GM19397 (cell line): ENCODE measurements around the gene AFTPH.

Experiments used
- ATAC-seq: cut with Tn5 transposase; IDR thresholded peaks from one replicate; pipeline ENCODE4 v1.9.1; 2021; ENCODE audit warnings: mild to moderate bottlenecking, moderate library complexity; ENCODE audit not compliant: unreplicated experiment

AFTPH gene

DNA sequence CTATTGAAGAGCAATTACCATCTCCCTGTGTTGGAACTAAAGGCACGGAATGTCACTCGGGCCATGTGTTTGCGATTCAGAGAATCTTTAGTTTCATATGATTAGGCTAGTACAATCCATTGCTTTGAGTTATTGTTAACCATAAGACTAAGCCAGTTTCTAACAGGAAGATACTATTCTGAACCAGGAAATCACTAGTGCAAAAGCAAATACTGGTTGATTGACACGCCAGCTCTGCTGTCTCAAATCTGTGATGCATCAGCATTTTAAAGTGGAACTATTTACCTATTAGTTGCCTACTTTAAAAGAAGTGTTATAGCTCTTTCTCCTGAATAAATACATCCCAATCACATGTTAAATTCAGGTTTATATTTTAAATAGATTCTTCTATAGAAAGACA lies 61.9 kb downstream of the AFTPH start:
- no peak for ATAC-seq

DNA sequence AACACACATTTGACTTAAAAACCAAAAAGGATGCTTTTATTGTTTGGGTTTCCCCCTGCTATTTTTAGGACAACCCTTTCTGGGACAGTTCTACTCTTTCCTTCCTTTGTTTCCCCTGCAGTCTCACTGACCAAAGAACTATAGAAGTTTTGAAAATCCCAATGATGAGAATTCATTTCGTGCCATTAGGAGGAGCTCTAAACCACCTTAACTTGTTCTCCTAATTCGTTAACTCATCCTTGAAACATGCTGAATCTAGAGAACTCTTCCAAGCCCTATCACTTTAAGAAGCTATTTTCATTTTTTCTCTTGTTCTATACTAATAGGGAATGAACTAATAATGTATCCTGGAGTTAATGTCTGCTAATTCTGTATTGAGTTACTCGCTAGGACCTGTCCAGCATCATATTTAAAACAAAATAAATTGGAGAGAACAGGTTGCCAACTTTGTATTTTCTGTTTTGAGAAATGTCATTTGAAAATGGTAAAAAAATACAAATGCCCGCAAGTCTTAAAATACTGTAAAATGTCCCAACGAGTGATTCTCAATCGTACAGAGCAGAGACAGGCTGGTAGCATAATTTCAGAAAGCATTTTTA lies 62.9 kb downstream of the AFTPH start:
- no peak for ATAC-seq

DNA sequence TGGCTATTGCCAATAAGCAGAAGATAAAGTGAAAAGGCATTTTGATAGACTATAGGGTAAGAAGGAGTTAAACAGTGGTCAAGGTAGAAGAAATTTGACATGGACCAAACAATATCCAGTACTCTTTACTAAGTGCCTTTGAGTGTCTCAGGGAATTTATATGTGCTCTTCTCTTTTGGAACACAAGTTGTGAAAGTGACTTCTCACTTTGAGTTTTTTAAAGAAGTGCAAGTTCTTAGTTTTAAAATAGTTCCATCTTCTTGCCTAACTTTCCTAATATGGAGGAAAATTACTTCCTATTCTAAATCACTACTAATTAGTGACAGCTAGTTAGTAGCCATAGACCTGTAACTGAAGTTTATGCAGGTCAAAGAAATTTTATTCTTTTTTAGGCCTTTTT lies 63.4 kb downstream of the AFTPH start:
- ATAC-seq: no peak

DNA sequence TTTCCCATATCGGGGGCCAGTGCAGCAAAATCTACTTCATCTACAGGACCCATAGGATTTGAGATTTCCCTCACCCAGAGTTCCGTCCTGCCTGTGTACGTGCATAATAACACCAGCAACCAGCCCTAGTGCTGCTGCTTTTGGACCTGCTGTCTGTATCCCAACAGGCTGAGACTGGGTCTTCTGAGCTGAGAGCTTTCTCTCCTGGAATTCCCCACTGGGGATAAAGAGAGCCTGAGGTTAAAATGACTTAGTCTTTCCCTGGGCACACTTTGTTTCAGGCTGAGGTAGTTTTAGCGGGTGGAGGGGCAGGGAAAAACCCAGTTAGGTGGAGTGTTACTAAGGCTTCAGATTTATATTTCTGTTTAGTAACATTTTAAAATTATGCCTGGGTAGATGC lies 67.1 kb downstream of the AFTPH start:
- ATAC-seq: no peak

DNA sequence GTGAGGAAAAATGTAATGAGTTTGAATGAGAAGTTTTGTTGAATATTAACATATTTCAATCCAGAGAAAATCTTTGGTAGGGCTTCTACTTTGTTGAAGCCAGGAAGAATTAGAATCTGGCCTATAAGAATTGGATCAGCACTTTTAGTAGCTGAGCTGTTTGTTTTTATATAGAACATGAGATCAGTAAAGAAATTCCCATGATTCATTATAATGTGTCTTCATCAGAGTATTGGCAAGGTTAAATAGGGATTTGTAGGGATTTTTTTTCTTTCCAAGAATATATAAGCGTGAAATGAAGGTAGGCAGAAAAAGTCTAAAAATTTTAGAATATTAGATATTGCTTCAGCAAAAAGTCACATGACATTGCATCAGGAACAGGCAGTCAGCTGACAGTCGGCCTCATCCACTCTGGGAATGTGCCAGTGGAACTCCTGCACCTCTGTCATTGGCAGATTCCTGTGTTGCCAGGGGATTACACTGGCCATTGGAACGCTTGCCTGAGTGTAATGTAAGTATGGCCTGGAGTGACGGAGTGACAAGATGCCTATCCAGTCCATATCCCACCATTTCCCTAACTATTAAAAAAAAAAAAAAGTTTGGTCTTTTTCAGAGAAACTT lies 69.0 kb downstream of the AFTPH start:
- ATAC-seq: no peak

DNA sequence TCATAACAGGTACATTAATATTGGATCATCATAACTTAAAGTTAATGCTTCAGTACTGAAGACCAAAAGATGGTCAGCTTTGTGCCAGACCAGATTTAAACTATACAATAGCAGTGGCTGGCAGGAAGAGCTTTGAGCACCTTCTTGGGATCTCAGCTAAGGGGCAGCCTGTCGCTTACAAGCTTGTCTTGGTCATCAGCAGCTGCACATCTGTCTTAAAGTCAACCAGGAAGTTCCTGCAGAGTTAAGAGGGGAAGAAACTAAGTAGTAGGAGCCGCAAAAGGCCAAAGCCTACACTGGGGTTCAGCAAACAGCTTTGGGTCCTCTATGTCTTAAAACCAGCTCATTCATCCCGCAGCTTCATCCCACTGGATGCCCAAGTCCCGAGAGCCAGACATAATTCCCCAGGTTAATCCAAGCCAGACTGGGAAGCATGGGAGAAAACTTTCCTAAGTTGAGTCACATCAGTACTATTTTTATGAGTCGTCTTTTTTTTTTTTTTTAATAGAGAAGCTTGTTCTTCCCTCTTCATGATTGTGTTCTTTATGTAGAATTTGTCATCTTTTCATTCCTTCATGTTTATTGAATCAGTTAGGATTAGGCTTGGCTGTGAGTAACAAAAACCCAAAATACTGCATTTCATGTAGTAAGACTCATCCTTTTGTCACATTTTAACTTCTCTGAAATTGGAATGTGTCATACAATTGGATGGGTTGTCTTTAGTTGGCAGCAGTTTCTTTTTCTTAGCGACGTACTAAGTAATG lies 70.3 kb downstream of the AFTPH start:
- ATAC-seq: no peak

DNA sequence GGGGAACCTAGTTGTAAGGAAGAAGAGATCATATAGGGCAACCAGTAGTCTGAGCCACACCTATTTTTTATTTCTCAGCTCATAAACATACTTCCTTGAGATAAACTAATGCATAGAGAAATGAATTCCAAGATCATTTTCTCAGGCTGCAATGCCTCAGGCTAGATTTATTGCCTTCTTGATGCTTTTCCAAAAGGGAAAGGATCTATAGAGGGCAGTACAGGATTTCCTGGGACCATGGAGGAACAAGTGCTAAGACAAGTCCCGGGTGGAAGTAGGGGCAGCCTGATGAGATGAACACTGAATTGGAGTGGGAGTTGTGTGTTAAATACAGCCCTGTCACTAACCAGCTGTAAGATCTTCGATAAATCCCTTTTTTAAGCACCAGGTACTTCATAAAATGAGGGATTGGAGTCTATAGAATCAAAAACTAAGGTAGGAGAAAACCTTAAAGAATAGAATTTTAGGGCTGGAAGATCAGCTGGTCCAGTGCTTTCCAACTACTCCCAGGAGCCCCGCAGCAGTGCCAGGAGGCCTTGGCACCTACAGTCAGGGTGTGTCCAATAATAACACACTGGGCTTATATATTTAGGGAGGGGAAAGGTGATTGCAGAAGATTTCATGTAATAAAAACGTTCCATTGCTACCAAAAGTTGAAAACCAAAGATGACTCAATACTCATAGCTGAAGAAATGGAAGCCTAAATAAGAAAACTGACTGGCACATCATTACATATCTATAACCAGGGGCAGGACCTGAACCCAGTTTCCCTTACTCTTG lies 71.5 kb downstream of the AFTPH start:
- ATAC-seq: no peak

DNA sequence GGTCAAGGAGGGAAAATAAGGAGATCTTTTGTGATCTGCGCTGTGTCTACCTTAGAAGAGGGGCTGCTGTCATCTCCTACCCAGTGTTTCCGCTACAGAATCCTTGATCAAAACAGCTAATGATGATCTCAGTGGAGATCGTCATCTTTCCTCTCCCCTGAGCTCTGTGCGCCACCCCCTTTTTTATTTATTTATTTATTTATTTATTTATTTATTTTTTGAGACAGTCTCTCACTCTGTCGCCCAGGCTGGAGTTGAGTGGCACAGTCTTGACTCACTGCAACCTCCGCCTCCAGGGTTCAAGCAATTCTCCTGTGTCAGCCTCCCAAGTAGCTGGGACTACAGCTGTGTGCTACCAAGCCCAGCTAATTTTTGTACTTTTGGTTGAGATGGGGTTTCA lies 74.1 kb downstream of the AFTPH start:
- no peak for ATAC-seq

DNA sequence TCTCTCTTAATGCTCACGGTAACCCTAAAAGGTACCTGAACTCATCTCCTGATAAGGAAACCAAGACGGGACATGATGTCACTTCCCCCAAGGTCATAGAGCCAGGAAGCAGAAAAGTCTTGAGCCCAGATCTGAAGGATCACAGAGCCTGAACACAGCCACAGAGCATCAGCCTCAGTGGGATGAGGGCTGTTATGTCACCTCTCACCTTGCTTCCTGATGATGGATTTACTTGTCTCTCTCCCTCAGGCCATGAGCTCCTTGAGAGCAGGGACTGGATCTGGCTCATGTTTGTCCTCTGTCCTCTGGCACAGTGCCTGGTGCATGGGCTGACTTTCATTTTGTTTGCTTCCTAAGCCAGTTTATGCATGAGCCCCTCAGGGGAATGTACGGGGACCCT lies 75.3 kb downstream of the AFTPH start:
- ATAC-seq: no peak

DNA sequence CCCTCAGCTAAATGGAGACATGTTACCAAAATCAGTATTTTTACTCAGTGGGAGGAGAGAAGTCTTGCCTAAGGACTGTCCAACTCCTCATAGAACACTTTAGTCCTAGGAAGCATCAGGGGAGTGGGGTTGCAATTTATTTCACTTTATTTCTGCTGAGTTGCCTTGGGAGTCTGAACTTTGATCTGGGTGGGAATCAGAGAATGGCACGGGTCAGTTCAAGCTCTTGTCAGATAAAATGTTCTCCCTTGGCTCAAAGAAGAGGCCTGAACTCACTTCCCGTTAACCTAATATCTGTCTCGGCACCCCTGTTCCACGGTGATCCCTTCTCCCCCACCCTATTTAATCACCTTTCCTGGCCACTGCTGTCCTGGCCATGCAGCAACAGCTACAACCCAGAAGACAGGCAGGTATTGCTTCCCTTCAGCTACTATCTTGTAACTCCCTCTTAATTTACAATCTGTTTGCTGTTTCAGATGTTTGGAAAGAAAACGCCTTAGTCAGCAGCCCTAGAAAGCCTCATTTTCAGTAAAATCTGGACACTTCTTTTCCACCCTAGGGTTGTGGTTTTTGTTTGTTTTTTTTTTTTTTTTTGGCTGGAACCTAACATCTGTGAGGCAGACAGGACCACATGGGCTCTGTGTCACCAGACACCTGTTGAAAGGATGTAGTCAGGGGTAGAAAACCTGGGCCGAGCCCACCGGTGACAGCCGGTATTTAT lies 77.1 kb downstream of the AFTPH start:
- no peak for ATAC-seq

DNA sequence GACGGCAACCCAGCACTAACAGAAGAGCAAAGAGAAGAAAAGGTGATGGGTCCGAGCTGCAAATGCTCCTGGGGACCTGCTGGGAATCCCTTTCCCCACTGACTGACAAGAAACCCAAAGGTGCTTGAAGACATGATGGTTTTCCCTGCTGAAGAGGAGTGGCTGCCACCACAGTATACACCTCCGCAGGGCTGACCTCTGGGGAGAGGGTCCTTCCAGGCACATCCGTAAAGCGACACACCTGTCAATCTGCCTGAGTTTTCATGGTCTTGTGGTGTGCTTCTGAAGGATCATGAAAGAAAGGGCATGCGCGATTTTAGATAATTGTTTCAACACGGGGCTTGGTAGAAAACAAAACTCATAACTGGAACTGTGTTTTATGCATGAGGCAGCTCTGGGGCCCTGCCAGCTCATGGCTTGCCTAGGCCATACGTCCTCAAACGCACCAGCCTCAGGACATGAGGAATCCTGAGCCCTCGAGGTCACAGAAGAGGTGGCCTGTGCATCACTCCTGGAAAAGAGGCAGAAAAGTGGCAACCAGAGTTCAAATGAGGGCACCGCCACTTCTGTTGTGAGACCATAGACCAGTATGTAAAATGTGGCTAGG lies 77.8 kb downstream of the AFTPH start:
- ATAC-seq: no peak

DNA sequence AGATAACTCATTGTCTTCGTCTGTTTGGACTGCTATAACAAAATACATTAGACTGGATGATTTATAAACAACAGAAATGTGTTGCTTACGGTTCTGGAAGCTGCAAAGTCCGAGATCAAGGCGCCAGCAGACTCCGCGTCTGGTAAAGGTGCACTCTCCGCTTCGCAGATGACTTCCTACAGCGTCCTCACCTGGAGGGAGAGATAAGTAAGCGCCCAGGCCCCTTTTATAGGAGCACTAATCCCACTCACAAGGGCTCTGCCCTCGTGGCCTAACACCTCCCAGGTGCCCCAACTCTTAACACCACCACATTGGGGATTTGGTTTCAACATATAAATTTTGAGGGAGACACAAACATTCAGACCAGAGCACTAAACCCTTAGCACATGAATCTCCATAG lies 78.3 kb downstream of the AFTPH start:
- ATAC-seq: no peak

DNA sequence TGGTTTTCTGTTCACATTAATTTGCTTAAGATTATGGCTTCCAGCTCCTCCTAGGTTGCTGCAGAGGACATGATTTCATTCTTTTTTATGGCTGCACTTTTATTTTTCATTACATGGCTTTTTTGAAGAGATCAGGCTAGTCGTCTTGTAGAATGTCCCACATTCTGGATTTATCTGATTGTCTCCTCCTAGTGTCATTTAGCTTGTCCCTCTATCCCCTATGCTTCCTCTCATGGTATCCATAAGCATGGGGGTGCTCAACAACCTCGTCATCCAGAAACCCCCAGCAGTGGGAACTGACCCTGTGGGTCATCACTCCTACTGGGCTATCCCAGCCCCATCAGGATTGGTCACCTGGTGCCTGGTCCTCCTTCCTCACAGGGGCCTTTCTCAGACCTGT lies 80.0 kb downstream of the AFTPH start:
- no peak for ATAC-seq

DNA sequence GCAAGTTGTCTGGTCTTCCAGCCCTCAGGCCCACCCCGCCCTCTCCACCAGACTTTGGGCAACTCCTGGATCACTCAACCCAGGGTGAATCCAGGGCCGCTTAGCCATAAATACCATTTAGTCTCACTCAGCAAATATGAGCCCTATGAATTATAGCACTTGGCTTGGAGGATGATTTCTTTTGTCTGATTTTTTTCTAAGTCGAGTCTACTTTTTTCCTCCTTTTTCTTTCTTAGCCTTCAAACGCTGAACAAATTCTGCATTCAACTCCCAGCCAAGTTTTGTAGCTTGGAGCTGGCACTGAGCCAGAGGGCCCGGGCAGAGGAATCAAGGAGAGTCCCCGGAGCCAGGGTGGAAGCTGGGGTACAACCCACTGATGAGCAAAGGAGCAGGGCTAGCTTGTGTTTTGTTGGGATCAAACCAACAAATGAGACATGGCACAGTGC lies 80.9 kb downstream of the AFTPH start:
- ATAC-seq: no peak

DNA sequence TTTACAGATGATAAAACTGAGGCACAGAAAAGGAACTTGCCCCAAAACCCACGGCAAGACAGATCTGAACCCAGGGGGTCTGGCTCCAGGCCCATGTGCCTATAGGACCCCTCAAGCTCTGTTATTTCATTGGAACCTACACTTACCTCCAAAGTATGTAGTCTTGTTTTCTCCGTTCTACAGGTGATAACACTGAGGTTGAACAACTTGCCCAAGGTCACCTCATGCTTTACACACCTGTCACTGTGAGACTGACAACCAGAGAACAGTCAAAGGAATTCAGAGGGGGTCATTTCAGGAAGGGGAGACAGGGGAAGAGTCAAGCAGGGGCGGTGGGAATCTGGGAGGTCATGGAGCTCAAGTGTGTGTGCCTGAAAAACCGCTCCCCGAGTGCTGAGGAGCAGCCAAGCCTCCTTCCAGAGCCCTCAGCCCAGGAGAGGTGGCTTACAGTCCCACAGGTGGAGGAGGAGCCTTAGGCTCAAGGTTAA lies 81.9 kb downstream of the AFTPH start:
- ATAC-seq: no peak

DNA sequence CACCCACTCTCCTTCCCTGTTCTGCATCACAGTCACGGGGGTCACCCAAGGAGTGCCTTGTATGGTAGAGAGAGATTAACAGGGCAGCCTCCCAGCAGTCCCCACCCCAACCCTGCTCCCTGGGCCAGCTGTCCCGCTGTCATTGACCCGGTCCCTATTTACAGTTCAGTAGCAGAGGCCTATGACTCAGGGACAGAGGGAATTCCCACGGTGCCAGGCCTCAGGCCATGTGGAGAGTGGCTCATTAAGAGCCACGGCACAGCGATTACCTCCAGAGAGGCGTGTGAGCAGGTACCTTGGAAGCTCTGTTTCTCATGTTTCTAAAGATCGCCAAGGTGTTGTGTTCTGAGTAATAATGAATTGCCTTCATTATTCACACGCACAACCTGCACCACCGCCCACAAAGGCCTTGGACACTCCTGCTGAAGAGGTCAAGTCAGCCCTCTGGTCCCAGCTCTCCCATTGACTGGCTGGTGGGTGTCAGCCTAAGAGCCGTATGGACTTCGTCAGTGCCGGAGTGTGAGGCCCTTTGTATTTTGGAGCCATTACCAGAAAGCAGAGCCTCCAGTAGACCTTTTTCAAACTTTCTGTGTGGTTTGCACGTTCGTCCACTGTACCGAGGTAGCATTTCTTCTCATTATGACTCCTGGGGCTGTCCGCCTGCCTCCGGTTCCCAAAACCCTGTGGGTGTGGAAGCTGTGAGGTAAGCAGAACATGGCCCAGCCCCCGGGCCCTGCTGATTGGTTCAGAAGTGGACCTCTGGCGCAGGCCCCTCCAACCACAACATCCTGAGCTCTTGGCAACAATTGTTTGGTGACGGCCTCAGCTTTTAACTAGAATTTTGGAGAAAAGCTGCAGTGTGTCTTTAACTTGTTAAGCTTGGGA lies 82.6 kb downstream of the AFTPH start:
- peak; percentile 81 for ATAC-seq

DNA sequence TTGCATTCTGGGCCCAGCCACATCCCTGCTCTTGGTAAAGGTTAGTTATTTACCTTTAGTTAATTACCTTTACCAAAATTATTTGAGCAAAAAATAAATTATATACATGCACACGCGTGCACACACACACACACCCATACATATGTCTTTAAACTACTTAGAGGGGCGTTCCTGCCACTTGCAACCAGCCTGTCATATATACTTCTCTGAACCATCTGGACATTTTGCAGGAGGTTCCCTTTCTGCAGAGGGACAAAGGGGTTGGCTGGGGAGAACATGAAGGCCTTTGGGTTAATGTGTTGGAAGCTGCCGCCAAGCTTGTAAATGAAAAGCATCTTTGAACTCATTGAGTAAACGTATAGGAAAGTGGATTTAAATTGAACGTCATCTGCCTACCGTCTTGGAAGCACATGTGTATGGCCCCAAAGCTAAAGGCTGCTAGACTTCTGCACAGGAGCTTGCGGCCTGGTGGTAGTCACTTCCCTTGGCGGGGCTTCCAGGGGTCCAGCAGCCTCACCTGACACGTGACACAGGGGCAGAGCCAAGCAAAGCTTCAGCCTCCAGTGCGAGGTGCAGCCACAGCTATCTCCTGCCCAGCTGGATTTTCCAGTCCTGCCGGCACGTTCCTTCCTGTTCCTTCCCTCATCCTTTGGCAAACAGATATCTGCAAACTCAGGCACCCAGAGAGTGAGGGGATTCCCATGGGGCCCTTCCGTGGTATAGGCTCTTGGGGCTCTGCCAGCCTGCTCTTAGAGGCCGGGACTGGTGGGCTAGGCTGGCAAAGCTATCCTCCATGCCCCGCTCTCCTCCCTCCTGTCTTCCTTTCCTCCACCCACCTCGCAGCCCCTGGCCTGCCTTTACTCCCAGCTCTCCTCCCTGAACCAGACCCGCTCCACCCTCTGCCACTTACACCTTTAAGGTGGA lies 83.5 kb downstream of the AFTPH start:
- ATAC-seq: no peak

DNA sequence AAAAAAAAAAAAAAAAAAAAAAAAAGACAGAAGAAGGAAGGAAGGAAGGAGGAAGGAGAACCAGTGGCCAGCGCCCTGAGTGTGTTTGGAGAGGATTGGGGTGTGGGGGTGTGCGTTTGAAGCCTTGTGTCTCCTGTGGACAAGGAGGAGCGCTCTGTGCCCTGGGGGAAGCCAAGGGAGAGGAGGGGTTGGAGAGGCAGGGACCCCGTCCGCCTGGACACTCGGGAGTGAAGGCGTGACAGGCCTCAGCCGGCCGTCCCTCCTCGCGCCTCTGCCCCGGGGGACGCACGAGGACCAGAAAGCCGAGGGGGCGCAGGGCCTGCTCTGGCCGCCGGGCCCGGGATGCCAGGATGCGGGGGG lies 84.7 kb downstream of the AFTPH start:
- no peak for ATAC-seq
